ENCODE results near the gene MAN2B1.

MAN2B1 gene

GRCh38 chr19:12672744-12673143, 6.2 kb upstream of the MAN2B1 start:
- TF ChIP-seq GATA2 (IDR thresholded peaks at IDR 0.05; ENCODE audit: low read depth, low read length) (no peak), GATA3 (IDR thresholded peaks at IDR 0.05; ENCODE audit: low read depth, low read length) (no peak)

GRCh38 chr19:12670159-12670928, 3.8 kb upstream of the MAN2B1 start:
- TF ChIP-seq GATA2 (IDR thresholded peaks at IDR 0.05; ENCODE audit: low read depth, low read length), result no peak
- no peak for TF ChIP-seq GATA3 (IDR thresholded peaks at IDR 0.05; ENCODE audit: low read depth, low read length)

- TF ChIP-seq GATA3 (IDR thresholded peaks at IDR 0.05; ENCODE audit: low read depth, low read length) (no peak), GATA2 (IDR thresholded peaks at IDR 0.05; ENCODE audit: low read depth, low read length) (no peak)
These were observed 3.0 kb upstream of the MAN2B1 start for GRCh38 chr19:12669270-12670158.

GRCh38 chr19:12668932-12669269, 2.4 kb upstream of the MAN2B1 start:
- TF ChIP-seq GATA3 (IDR thresholded peaks at IDR 0.05; ENCODE audit: low read depth, low read length) (no peak), GATA2 (IDR thresholded peaks at IDR 0.05; ENCODE audit: low read depth, low read length) (no peak)

GRCh38 chr19:12668346-12668745, 1.8 kb upstream of the MAN2B1 start:
- no peak for TF ChIP-seq GATA3 (IDR thresholded peaks at IDR 0.05; ENCODE audit: low read depth, low read length)
- TF ChIP-seq GATA2 (IDR thresholded peaks at IDR 0.05; ENCODE audit: low read depth, low read length), result no peak

- TF ChIP-seq GATA3 (IDR thresholded peaks at IDR 0.05; ENCODE audit: low read depth, low read length) (no peak), GATA2 (IDR thresholded peaks at IDR 0.05; ENCODE audit: low read depth, low read length) (no peak)
These were observed 1.3 kb upstream of the MAN2B1 start for GRCh38 chr19:12667731-12668302.

GRCh38 chr19:12665671-12666264, 774 bp downstream of the MAN2B1 start:
- TF ChIP-seq GATA3 (IDR thresholded peaks at IDR 0.05; ENCODE audit: low read depth, low read length) (no peak), GATA2 (IDR thresholded peaks at IDR 0.05; ENCODE audit: low read depth, low read length) (no peak)

GRCh38 chr19:12665281-12665573, 1.3 kb downstream of the MAN2B1 start:
- TF ChIP-seq GATA2 (IDR thresholded peaks at IDR 0.05; ENCODE audit: low read depth, low read length), result no peak
- no peak for TF ChIP-seq GATA3 (IDR thresholded peaks at IDR 0.05; ENCODE audit: low read depth, low read length)

GRCh38 chr19:12664406-12665280, 1.9 kb downstream of the MAN2B1 start:
- TF ChIP-seq GATA3 (IDR thresholded peaks at IDR 0.05; ENCODE audit: low read depth, low read length) (no peak), GATA2 (IDR thresholded peaks at IDR 0.05; ENCODE audit: low read depth, low read length) (no peak)

GRCh38 chr19:12660980-12661379, 5.6 kb downstream of the MAN2B1 start:
- no peak for TF ChIP-seq GATA3 (IDR thresholded peaks at IDR 0.05; ENCODE audit: low read depth, low read length)
- TF ChIP-seq GATA2 (IDR thresholded peaks at IDR 0.05; ENCODE audit: low read depth, low read length), result no peak

GRCh38 chr19:12657966-12658365, 8.6 kb downstream of the MAN2B1 start:
- TF ChIP-seq GATA2 (IDR thresholded peaks at IDR 0.05; ENCODE audit: low read depth, low read length), result no peak

GRCh38 chr19:12656899-12657571, 9.5 kb downstream of the MAN2B1 start:
- no peak for TF ChIP-seq GATA3 (IDR thresholded peaks at IDR 0.05; ENCODE audit: low read depth, low read length)
- TF ChIP-seq GATA2 (IDR thresholded peaks at IDR 0.05; ENCODE audit: low read depth, low read length), result no peak

- TF ChIP-seq GATA2 (IDR thresholded peaks at IDR 0.05; ENCODE audit: low read depth, low read length), result no peak
- TF ChIP-seq GATA3 (IDR thresholded peaks at IDR 0.05; ENCODE audit: low read depth, low read length), result no peak
These were observed 11.0 kb downstream of the MAN2B1 start for GRCh38 chr19:12655546-12655945.
